Fibroblast of the aortic adventitia (primary cell): ENCODE data around the gene CRACDL. TPM values are rescaled to one million over a fixed set of nuclear protein-coding genes. Genes with fewer than 3 reads are reported as not detected.

Experiments
- DNase-seq: peaks from one replicate; pipeline ENCODE4 v3.0.0-alpha.2; 2010; ENCODE audit warnings: low read depth
- H3K4me3 ChIP-seq: 2 replicates; pipeline ENCODE4 v1.5.1; 2011; ENCODE audit warnings: low read depth, mild to moderate bottlenecking, control low read depth, low read length, moderate library complexity
- total RNA-seq: library from RNA; depleted of rRNA; stranded (reverse); fragments of >200 nt; gene quantifications from 2 replicates; pipeline ENCODE4 v1.2.3, GENCODE V29; 2012; ENCODE audit warnings: low replicate concordance
- TF ChIP-seq, protein P1 (sequence below): IDR thresholded peaks from 2 replicates; pipeline ENCODE4 v1.5.1; 2011; ENCODE audit warnings: mild to moderate bottlenecking, low read length, control low read depth, inconsistent platforms; ENCODE audit not compliant: insufficient read depth

Gene CRACDL
- total RNA-seq, 1 donor: not detected

- H3K4me3 ChIP-seq: no peak overlapping the region
- TF ChIP-seq, protein P1, sequence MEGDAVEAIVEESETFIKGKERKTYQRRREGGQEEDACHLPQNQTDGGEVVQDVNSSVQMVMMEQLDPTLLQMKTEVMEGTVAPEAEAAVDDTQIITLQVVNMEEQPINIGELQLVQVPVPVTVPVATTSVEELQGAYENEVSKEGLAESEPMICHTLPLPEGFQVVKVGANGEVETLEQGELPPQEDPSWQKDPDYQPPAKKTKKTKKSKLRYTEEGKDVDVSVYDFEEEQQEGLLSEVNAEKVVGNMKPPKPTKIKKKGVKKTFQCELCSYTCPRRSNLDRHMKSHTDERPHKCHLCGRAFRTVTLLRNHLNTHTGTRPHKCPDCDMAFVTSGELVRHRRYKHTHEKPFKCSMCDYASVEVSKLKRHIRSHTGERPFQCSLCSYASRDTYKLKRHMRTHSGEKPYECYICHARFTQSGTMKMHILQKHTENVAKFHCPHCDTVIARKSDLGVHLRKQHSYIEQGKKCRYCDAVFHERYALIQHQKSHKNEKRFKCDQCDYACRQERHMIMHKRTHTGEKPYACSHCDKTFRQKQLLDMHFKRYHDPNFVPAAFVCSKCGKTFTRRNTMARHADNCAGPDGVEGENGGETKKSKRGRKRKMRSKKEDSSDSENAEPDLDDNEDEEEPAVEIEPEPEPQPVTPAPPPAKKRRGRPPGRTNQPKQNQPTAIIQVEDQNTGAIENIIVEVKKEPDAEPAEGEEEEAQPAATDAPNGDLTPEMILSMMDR: no peak
- DNase-seq: no peak
Observed at GRCh38 chr2:98947554-98947953, 11.5 kb upstream of the CRACDL start.

GRCh38 chr2:98946855-98947254 lies 10.8 kb upstream of the CRACDL start:
- TF ChIP-seq, protein P1: no peak
- no peak overlapping the region for H3K4me3 ChIP-seq
- DNase-seq: no peak

DNA sequence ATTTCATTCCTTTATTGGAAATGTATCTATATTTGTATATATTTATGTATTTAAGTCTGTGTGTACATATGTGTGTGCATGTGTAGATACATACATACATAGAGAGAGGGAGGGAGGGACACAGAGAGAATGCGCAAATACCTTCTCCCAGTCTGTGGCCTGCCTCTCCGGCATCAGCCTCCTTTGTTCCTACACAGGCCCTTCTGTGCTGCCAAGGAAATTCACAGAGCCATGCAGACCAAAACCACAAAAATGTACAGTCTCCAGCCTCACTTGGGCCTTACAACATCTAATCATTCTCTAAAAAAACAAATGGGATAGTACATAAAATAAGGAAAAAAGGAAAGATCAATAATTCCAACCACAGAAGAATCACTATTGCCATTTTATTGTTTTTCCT lies 8.8 kb upstream of the CRACDL start:
- DNase-seq: peak; percentile 51
- no peak overlapping the region for H3K4me3 ChIP-seq
- TF ChIP-seq, protein P1: no peak

DNA sequence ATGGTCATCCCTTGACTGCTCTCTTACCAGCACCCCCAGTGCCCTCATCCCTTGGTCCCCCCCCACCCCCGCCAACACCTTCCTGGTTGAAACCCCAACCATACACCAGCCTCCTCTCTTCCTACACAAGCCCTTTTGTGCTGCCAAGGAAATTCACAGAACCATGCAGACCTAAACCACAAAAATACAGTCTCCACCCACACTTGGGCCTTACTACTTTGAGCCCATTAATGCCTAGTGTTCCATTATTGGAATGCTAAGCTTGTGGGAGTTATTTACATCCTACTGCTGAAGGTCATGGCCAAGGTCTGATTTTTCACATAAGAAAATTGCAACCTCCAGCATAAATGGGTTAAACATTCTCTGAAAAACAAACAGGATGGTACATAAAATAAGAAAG lies 4.1 kb upstream of the CRACDL start:
- no peak overlapping the region for H3K4me3 ChIP-seq
- DNase-seq: no peak
- TF ChIP-seq, protein P1: no peak

DNA sequence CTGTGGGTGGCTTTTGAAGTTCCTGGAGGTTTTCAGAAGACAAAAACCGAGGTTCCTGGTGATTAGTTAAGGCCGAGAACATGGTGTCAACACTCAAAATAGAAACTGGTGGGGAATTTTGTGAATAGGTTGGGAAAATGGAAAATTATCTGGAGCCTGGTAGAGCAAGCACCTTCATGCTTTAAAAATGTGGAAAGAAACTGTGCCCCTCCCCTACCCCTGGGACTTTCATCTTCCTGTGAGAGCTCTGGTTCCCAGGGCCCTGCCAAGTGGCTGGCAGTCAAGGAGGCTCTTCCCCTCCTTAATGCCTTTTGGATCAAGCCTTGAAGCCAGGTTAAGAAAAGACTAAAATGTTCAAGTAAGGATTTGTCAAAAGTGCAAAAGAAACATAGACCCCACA lies 1.9 kb upstream of the CRACDL start:
- H3K4me3 ChIP-seq: no peak overlapping the region
- no peak for DNase-seq
- TF ChIP-seq, protein P1: no peak

- TF ChIP-seq, protein P1: no peak
- H3K4me3 ChIP-seq: no peak overlapping the region
- DNase-seq: no peak
Observed at GRCh38 chr2:98936353-98937351, 627 bp upstream of the CRACDL start.
